Endothelial cell of hepatic sinusoid (primary cell): ENCODE data around the gene ZC2HC1C.

Source experiments
- in situ Hi-C: cut with HindIII; loops from 2 replicates; pipeline ENCODE4 v1.10.0; 2017; ENCODE audit warnings: low sequenced_read_pairs

The ZC2HC1C gene, protein sequence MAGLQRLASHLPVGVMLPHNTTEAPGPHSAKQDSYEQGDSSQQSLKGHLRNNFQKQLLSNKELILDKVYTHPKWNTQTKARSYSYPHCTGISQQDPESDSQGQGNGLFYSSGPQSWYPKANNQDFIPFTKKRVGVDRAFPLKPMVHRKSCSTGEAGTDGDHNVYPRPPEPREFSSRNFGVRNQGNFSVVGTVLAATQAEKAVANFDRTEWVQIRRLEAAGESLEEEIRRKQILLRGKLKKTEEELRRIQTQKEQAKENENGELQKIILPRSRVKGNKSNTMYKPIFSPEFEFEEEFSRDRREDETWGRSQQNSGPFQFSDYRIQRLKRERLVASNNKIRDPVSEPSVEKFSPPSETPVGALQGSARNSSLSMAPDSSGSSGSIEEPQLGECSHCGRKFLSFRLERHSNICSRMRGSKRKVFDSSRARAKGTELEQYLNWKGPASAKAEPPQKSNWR

DNA sequence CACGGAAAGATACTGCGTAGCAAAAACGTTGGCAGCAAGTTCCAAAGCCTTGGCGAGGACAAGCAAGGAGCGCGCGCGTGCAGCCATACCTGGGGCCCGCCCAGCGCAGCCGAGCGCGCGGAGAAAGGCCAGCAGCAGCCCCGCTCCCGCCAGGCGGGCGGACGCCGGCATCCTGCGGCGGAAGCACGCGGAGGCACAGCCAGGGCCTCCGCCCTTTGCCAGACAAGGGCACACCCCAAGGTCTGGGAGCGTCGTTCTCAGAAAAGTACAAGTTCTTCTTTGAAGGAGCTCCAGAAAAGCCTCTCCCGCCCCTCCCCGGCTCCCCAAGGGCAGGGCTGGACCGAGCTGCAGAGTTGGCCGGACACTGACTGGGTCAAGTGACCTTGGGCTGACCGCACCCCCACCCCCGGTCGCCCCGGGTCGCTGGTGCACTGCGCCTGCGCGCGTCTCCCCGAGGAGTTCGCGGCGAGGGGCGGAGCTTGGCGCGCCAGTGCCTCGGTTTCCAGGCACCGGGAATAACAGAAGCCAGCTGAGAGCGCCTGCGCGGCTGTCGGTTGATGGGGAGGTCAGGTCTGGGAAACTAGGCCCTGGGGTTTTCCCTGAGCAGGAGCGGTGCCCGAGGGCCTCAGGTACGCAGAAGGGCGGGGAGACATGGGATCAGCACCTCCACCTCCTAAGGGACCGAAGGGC lies at the start of gene ZC2HC1C:
ZC2HC1C (plus strand) TSS at position 521 of the 690 bp plus-strand sequence. CDS start 933 bp downstream, outside the sequence.
- in situ Hi-C loops = loop anchor here (5.0 kb wide), 1 partner anchor 107 kb away; no protein-coding TSS in a partner anchor

DNA sequence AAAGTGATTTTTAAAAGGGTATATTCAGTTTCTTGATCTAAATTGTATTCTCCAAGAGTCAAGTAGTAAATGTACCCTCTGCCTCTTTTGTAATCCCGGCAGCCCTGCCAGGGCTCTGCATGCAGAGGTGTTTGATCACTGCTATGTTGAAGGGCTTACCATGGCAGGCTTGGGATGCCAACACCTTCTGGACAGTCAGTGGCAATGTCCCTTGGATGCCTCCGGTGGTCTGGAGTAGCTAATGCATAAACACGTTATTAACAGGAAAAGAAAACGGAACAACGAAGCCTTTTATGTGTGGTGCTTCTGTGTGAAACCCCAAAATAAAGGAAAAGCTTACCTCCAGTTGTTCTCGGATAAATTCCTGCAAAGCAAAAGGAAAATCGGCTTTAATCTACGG lies 46.8 kb upstream of the ZC2HC1C start:
- in situ Hi-C loops = no loop called here

DNA sequence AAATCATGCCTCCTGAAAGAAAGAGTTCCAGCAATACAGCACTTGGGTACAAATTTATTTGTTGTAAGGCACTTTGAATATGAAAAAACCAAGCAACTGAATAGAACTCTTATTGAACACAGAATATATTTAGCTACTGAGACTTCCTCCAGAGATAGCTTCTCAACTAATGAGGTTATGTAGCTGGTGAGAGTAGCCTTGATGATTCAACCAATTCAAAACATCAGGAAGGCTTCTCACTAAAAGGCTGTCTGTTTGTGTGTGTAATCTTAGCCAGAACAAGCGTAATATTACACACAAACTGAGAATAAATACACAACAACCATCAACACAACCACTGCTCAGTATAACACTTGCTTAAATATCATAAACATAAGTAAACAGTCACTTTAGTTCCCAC lies 46.3 kb upstream of the ZC2HC1C start:
- in situ Hi-C loops = no loop called here

DNA sequence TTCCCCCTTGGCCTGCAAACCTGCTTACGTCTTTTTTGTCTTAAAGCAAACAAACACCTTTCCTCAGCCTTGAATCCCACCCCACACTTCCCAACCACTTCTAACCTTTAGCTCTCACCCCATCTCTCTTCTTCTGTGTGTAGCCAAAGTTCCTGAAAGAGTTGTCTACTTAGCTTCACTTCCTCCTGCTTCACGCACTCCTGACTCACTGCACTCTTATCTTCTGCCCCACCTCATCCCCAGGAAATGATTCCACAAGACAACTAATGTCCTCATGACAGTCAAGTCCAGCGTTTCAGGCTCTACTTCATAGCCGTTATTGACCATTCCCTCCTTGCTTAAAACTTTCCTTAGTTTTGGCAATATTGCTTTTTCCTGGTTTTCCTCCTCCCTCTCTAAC lies 44.4 kb upstream of the ZC2HC1C start:
- in situ Hi-C loops = no loop called here

DNA sequence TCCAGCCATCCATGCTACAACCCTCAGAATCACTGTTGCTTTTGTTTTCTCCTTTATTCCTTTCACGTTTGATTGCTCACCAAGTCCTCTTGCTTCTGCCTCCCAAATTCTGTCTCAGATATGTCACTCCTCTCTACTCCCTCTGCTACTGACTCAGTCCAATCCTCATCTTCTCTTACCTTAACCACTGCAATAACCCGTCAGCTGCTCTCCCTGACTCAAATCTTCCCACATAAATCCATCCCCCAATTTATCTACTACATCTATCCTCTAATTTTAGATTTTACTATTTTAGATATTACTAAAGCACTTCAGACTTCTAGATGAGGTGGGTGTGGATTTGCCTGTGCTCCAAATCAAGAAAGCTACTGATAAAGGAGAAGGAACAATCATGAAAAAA lies 43.6 kb upstream of the ZC2HC1C start:
- in situ Hi-C loops = no loop called here

DNA sequence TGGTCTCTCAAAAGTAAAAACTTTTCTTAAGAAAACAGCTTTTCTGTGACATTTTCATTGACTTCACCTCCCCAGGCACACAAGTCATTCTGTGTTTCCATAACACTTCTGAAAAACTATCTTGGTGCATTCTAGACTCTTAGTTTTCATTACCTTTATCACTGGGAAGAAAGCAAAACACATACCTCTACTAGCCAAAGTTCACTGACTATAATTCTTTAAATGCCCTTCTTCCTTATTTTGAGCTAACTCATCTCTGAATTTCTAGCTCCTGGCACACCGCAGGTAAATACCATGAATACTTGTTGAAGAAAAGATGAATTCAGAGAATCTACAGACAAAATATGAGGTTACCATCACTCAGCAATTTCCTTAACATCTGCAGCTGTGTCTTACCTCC lies 39.3 kb upstream of the ZC2HC1C start:
- in situ Hi-C loops = no loop called here

DNA sequence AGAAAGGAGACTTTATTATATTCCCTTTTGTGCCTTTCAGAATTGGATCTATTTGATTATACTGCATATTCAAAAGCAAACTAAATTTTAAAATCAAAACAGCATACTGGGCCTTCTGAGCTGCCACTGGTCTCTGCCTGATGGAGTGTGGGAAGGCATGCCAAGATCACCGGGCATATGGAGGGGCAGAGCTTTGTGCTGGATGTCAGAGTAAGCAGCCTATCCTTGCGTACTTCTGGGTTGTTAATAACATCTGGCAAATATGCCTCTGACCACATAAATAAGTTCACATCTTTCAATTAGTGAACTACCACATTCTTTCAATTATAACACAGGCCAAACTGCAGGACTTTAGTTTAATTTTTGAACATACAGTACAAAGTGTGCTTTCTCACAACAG lies 36.5 kb upstream of the ZC2HC1C start:
- in situ Hi-C loops = no loop called here

DNA sequence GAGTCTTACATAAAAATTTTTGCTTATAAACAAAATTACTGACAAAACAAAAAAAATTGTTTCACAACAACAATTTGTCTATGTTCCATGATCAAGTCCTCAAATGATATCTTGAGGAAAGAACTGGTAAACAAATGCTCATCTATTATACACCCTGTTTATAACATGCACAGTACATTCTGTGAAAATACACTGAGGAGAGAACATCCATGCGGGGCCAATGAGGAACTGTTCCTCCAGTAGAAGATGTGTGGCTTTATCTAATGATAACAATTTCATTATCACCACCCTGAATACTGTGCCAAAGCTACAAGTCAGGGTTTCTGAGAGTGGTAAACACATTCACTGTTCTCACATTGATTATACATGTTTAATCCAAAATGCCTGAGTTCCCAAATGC lies 28.9 kb upstream of the ZC2HC1C start:
- in situ Hi-C loops = no loop called here

DNA sequence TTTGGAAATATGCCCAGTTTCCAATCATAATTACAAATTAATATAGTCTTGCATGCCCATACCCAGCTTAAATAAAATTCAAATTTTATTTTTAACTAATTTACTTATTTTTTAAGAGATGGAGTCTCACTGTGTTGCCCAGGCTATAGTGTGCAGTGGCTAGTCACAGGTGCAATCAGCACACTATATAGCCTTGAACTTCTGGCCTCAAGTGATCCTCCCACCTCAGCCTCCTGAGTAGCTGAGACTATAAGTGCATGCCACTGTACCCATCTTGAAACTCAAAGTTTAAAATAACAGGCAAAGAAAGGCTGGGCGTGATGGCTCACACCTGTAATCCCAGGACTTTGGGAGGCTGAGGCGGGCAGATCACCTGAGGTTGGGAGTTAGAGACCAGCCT lies 28.5 kb upstream of the ZC2HC1C start:
- in situ Hi-C loops = no loop called here

DNA sequence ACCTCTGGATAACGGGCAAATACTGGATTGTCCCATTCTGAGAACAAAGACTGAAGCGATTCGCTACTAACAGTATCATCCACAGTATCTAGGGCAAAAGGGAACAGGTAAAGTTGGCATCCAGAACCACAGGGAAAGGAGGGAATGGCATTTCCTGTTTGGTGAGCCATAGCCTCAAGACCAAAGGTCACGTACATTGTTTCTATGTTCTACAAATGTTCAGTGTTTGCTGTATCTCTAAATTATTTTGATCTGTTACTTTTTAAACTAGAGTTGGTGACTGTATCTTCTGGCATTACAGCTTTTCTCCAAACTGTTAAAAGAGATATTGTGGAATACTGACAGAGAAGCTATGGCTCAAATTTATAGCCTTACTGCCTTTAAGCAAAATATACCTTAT lies 27.8 kb upstream of the ZC2HC1C start:
- in situ Hi-C loops = no loop called here

DNA sequence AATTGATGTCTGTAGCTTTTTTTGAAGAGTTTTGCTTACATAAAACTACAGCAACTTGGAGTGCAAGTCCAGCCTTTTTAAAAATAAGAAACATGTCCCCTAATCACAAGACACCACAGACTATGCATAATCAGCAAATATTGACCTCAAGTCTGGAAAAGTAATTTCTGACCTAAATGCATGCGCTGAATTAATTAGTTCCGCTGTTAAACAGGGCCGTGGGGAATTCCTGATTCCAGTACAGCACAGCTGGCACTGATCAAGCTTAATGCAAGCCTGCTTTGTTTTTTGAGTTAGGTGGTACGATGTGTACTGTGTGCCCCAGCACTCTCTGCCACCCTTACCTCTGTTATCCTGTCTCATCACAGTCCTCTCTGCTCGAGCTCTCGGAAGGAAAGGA lies 27.4 kb upstream of the ZC2HC1C start:
- in situ Hi-C loops = no loop called here

DNA sequence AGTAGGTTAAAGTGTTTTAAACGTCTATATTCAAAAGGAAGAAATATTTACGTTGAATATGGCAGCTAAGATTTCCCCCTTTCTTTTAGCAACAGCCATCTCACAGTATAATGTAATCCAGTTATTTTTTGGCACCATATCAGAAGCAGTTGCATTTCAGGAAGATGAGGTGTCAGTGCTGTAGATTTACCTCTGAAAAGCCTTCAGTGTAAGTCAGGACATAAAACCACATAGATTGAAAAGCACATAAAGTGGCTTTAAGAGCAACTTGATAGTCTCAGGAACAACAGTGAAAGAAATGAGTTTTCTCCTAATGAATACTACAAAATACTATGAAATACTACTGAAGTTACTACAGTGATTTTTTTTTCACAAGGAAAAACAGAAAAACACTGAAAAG lies 25.1 kb upstream of the ZC2HC1C start:
- in situ Hi-C loops = no loop called here

DNA sequence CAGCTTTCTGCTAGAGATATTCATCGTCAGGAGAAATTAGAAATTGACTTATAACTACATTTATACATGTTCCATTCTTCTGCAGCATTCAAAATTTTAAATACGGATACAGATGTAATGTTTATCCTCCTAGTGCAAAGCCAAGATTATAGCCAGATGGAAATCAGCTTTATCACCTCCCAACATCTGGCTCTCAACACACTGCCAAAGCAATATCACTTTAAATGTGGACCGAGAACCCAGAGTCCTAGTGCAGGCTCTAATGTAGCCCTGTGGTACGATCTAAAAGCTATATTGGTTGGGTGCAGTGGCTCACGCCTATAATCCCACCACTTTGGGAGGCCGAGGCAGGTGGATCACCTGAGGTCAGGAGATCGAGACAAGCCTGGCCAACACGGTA lies 24.7 kb upstream of the ZC2HC1C start:
- in situ Hi-C loops = no loop called here

DNA sequence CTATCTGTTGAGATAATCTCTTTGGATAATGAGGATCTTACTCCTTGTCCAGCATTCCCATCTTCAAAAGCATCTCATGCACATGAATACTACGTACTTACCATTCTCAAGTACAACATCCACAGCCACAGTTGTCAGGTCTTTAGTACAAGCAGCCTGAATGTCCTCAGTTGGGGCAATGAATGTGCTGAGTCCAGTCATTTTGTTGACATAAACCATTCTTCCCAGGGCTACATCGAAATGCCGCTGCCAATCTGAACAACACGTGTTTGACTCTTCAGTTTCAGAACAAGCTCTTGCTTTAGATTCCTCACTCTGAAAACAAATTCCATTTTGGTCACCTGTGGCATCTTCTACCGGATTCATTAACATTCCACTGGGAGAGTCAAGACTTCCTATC lies 23.2 kb upstream of the ZC2HC1C start:
- in situ Hi-C loops = no loop called here

DNA sequence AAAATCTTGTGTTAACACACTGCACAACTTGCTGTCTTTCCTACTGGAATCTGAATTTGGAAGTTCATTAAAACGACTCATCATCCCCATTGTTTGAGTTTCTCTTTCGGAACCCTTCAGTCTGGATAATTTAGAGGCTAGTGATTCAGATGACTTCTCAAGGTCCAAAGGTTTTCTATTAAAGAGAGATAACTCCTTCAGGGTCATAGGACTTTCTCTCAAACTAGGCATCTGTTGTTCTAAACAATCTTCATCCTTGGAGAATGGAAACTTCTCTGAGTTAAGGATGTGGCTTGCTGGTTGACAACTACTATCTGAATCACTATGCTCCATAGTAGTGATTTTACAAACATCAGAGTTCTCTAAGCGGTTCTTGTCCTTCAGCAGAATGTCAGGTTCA lies 22.5 kb upstream of the ZC2HC1C start:
- in situ Hi-C loops = no loop called here

DNA sequence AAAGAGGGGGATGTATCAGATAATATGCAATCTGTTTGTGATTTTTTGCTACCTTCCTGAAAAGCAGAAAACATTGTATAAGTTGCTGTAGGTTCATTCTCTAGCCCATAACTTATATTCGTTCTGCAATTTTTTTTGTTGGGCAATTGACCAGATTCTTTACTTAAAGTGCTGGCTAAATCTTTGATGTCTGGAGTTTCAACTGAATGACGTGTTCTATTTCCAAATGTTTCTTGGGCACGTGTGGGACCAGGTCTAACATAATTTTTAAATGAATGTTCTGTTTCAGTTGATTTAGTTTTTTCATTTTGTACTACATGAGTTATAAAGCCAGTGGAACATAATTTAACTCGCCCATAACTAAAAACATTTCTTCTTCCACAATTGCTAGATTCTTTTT lies 21.9 kb upstream of the ZC2HC1C start:
- in situ Hi-C loops = no loop called here

DNA sequence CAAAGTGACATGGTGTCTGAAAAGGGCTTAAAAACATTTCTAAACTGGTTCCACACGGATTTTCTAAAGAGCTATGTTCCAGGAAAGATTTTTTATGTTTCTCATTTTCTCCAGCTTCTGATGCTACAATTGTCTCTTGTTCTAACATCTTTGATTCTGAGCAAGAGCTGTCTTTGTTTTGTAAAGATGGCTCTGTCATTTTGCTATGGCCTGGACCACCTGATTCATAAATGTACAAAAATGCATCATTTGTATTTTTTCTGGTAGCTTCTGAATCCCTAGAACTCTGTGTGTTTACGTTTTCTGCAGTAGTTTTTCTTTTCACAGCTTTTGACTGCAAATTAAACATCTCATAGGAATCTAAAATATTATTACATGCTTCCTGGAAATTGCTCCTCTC lies 21.3 kb upstream of the ZC2HC1C start:
- in situ Hi-C loops = no loop called here

DNA sequence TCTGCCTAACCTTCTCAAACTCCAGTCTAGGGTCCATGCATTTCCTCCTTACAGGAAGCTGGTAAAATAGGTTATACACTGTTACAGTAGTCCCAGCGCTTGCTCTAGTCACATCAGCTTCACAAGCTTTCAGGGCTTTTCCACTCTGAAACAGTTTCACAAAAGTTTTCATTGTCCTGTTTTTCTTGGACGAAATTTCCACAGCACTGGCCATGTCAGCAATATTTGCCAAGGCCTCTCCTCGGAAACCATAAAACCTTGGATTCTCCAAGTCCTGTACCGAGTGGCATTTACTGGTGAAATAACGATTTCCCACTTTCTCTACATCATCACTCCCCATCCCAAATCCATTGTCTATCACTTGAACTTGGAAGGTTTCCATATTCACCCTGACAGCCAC lies 20.3 kb upstream of the ZC2HC1C start:
- in situ Hi-C loops = no loop called here

DNA sequence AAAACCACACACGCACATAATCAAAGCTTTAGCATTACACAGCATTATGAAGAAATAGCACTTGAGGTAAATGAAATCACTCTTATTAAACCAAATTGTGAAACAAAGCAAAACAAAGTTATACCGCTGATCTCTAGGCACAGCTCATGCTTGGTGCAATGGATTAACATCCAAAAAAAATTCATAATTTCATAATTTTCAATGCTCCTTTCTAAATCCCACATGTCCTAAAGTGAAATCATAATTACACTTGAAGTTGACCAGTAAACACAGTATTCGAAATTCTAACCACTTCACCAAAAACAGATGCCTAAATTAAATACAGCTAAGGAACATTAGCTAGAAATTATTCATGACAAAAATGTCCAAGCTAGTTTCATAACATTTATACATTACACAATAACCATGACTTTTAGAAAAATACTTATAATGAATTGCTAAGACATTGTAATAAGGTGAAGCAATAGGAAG lies 19.7 kb upstream of the ZC2HC1C start:
- in situ Hi-C loops = no loop called here

DNA sequence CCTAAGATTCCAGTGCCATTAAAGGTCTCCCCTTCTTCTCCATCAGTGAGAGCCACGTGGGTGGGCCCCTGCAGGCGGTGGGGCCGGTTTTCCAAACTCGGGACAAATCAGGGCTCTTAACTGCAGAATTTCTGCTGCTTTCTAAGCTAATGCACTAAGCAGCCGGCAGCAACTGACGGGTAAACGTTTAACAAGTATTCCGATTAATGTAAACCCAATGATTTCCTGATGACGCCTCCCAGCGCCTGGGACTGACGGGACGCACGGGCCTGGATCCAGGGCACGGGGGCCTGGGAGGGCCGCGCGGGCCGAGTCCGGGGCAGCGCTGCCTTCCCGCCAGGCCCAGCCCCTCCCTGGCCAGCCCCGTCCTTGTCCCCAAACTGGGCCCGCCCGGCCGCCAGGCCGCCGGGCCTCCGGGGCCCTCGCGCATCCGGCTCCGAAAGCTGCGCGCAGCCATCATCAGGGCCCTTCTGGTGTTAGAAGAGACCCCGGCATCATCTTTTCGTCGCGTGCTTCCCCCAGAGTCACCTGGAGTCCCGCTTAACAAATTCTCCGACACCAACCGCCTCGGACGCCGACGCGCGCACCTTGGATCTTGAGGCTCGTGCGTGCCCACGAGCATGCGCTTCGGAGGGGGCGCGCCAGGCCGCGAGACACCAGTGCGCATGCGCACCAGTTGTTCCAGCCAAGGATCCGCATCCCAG lies 18.4 kb upstream of the ZC2HC1C start, which contains the start of gene MLH3:
MLH3 (minus strand) TSS at position 616 of the 704 bp plus-strand sequence. CDS start 1,812 bp downstream, outside the sequence.
- in situ Hi-C loops = no loop called here

DNA sequence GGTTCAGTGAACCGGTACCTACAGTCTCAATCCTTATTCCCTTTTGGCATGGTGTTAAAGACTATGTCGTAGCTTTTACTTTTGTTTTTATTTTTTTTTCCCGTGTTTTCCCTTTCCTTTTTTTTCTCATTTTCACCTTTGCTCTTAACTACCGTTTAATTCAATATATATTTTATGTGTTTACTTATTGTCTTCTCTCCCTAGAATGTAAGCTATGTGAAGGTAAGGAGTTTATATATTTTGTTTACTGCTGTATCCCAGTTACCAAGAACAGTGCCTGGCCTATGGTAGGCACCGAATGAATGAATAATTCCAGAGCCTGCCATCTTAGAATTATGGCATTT lies 17.9 kb upstream of the ZC2HC1C start:
- in situ Hi-C loops = no loop called here
